AG04450 (cell line): ENCODE data around the gene STK35. TPM values are rescaled to one million over a fixed set of nuclear protein-coding genes. Genes with fewer than 3 reads are reported as not detected.

Experiments used
- CTCF ChIA-PET: fragments of 300-600, 350-600 bp; formaldehyde crosslinking; extraction: SDS; loops from one replicate; lab custom pipeline; 2022; ENCODE audit warnings: antibody characterized with exemption, inconsistent platforms; lab: Charles Lee
- POLR2A ChIA-PET: fragments of 350-600 bp; formaldehyde crosslinking; extraction: SDS; loops from one replicate; lab custom pipeline; 2021; ENCODE audit warnings: antibody characterized with exemption, inconsistent platforms; lab: Yijun Ruan, JAX
- DNase-seq: peaks from one replicate; pipeline ENCODE4 v3.0.0-alpha.2; 2011; ENCODE audit warnings: low read depth, low spot score
- H3K27ac ChIP-seq: one replicate; pipeline ENCODE4 v1.5.1; 2012; ENCODE audit warnings: low read depth, low read length, control low read depth
- H3K27me3 ChIP-seq: one replicate; pipeline ENCODE4 v1.6.0; 2012; ENCODE audit warnings: low read length; ENCODE audit not compliant: control insufficient read depth, insufficient read depth
- H3K4me3 ChIP-seq: 2 replicates; pipeline ENCODE4 v1.5.1; 2011; ENCODE audit warnings: mild to moderate bottlenecking, low read depth, low read length, control low read depth
- H3K9me3 ChIP-seq: 2 replicates; pipeline ENCODE4 v1.5.1; 2012; ENCODE audit warnings: low read length; ENCODE audit not compliant: control insufficient read depth, insufficient read depth
- polyA plus RNA-seq: library from polyadenylated mRNA; depleted of rRNA; stranded (reverse); fragments of >200 nt; gene quantifications from 2 replicates; pipeline ENCODE4 v1.2.3, GENCODE V29; 2011
- TF ChIP-seq, protein P1 (sequence below): IDR thresholded peaks from 2 replicates; pipeline ENCODE4 v1.5.1; 2011; ENCODE audit warnings: low read depth, low read length, control low read depth, inconsistent platforms

Gene STK35
- polyA plus RNA-seq, 1 experiment, result 8.0 TPM

DNA sequence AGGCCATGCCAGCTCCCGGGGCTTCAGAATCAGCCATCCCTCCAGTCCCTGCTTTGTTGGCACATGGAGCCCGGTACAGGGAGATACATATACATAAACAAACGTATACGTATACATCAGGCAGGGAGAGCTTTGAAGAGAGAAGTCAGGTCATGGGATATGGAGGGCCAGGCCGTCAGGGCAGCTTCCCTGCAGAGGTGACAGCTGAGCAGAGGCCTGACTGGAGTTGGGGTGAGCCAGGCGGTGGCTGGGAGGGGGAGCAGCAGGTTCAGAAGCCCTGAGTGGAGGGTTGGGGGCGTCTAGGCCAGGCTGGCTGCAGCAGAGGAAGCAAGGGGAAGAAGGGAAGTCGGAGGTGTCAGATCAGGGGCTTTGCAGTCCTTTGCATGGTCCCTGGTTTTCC is 61.7 kb downstream of the STK35 start:
- POLR2A ChIA-PET, result no interaction called here
- DNase-seq, result no peak
- Histone ChIP-seq H3K27me3 (peaks cover 17% of the 10 kb centered on the region), H3K4me3 (no peak overlapping the region), H3K27ac (no peak overlapping the region), H3K9me3 (no peaks in the 10 kb centered on the region)
- CTCF ChIA-PET, result interaction anchor here (2.3 kb wide), 1 partner anchor 9 kb away, joined by 8 read pairs; no protein-coding TSS in a partner anchor
- TF ChIP-seq, protein P1, sequence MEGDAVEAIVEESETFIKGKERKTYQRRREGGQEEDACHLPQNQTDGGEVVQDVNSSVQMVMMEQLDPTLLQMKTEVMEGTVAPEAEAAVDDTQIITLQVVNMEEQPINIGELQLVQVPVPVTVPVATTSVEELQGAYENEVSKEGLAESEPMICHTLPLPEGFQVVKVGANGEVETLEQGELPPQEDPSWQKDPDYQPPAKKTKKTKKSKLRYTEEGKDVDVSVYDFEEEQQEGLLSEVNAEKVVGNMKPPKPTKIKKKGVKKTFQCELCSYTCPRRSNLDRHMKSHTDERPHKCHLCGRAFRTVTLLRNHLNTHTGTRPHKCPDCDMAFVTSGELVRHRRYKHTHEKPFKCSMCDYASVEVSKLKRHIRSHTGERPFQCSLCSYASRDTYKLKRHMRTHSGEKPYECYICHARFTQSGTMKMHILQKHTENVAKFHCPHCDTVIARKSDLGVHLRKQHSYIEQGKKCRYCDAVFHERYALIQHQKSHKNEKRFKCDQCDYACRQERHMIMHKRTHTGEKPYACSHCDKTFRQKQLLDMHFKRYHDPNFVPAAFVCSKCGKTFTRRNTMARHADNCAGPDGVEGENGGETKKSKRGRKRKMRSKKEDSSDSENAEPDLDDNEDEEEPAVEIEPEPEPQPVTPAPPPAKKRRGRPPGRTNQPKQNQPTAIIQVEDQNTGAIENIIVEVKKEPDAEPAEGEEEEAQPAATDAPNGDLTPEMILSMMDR, result no peak

DNA sequence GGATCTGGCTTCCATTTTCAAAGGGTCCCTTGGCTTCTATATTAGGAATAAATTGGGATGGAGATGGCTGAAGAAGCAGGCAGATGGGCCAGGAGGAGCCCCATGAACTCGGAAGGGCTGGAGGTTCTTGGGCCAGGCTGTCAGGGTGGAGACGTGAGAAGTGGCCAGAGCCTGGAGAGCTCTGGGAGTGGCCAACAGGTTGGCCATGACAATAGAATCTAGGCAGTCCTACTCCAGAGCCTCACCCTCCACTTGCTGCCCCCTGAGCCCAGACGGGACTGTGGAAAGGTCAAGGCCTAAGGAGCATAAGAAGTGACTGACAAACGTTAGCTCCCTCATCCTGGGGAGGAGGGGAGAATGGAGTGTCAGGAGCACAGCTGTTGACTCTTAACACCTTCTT is 62.1 kb downstream of the STK35 start:
- Histone ChIP-seq H3K9me3 (no peaks in the 10 kb centered on the region), H3K27ac (no peak overlapping the region), H3K27me3 (peaks cover 17% of the 10 kb centered on the region), H3K4me3 (no peak overlapping the region)
- ChIA-PET CTCF (interaction anchor here (2.3 kb wide), 1 partner anchor 9 kb away, joined by 8 read pairs; no protein-coding TSS in a partner anchor), POLR2A (no interaction called here)
- TF ChIP-seq, protein P1, result no peak
- DNase-seq, result no peak

DNA sequence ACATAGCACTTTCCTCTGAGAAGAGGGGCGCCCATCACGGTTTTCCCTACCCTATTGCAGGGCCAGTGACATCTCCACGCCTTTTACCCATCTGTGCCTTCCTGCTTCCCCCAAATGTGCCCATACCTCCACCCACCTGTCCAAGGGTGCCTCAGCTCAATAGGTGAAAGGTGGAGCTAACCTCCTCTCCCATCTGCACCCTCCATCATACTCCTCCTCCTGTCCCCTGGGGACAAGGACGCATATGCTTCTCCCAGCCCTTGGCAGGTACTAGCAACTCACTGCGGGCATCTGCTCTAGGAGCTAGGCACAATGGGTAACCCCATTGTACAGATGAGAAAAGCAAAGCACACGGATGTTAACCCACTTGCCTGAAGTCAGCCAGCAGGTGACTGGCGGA is 62.8 kb downstream of the STK35 start:
- POLR2A ChIA-PET, result no interaction called here
- TF ChIP-seq, protein P1, result no peak
- no peaks in the 10 kb centered on the region for H3K9me3 ChIP-seq
- CTCF ChIA-PET, result interaction anchor here (2.3 kb wide), 1 partner anchor 8 kb away, joined by 8 read pairs; no protein-coding TSS in a partner anchor
- DNase-seq, result no peak
- no peak overlapping the region for H3K27ac ChIP-seq
- H3K27me3 ChIP-seq, result peaks cover 17% of the 10 kb centered on the region
- no peak overlapping the region for H3K4me3 ChIP-seq

DNA sequence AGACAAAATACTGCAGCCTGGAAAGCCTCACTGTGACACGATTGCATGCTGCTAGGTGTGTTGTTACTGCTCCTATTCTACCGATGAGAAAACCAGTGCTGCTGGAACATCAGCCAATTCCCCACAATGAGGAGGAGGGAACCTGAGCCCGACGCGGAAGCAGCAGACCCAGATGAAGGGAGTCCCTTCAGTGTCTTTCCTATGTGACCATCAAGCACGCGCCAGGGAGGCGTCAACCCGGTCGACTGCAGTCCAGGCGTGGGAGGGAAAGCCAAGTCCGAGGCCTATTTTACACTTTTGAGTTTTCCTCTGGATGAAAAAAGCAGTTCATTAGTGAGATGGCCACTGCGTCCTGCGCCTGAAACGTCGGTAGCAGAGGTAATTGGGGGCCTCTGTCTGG is 63.3 kb downstream of the STK35 start:
- no peak overlapping the region for H3K4me3 ChIP-seq
- H3K9me3 ChIP-seq, result no peaks in the 10 kb centered on the region
- TF ChIP-seq, protein P1, result no peak
- ChIA-PET POLR2A (no interaction called here), CTCF (interaction anchor here (2.3 kb wide), 1 partner anchor 7 kb away, joined by 8 read pairs; no protein-coding TSS in a partner anchor)
- H3K27ac ChIP-seq, result no peak overlapping the region
- DNase-seq, result no peak
- H3K27me3 ChIP-seq, result peaks cover 14% of the 10 kb centered on the region

DNA sequence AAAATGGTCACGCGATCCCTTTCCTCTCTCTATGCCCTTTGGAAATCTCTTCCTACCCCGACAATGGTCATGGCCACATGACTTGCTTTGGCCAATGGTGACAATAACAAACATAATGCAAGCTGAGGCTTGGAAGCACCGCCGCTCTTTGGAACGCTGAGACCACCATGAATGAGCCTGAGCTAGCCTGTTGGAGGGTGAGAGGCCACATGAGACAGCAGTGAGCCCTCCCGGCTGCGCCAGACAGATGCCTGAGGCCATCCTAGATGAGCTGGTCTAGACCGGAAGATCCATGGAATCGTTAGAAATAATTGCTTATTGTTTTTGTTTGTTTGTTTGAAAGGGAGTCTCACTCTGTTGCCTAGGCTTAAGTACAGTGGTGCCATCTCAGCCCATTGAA is 64.2 kb downstream of the STK35 start:
- H3K27me3 ChIP-seq, result peaks cover 14% of the 10 kb centered on the region
- no peak for DNase-seq

More for the DNA sequence above, 64.2 kb downstream of the STK35 start:
- POLR2A ChIA-PET, result no interaction called here
- CTCF ChIA-PET, result no interaction called here
- no peaks in the 10 kb centered on the region for H3K9me3 ChIP-seq
- no peak overlapping the region for H3K27ac ChIP-seq
- TF ChIP-seq, protein P1, result no peak
- no peak overlapping the region for H3K4me3 ChIP-seq
